WTC11 (cell line): Measurements from ENCODE around the gene GZMM. TPM values are rescaled to one million over a fixed set of nuclear protein-coding genes. Genes with fewer than 3 reads are reported as not detected.
A peak's percentile ranks its signal among the peaks of the same experiment; 100 is the strongest.

Experiments
- ATAC-seq: fragments of 200-7000 bp; cut with Tn5 transposase; 2 replicates; pipeline ENCODE4 v1.10.0; 2021; ENCODE audit warnings: mild to moderate bottlenecking, moderate library complexity
- CTCF ChIA-PET: fragments of 300-600 bp; sonication (Branson Sonifier 250); formaldehyde crosslinking; loops from one replicate; lab custom pipeline; 2021; ENCODE audit warnings: antibody characterized with exemption; lab: Charles Lee
- POLR2A ChIA-PET: fragments of 350-600 bp; sonication (Branson Sonifier 250); formaldehyde crosslinking; loops from one replicate; lab custom pipeline; 2021; ENCODE audit warnings: antibody characterized with exemption; lab: Charles Lee
- DNase-seq: peaks from one replicate; pipeline ENCODE4 v3.0.0; 2021; ENCODE audit warnings: low spot score
- H3K27ac Mint-ChIP-seq: 2 replicates; pipeline ENCODE4 v1.8.0; 2021; ENCODE audit warnings: mixed read lengths
- H3K27me3 Mint-ChIP-seq: 2 replicates; pipeline ENCODE4 v1.8.0; 2021; ENCODE audit warnings: low read depth, mild to moderate bottlenecking, moderate library complexity, mixed read lengths
- H3K36me3 Mint-ChIP-seq: 2 replicates; pipeline ENCODE4 v1.8.0; 2021; ENCODE audit warnings: mixed read lengths
- H3K4me1 Mint-ChIP-seq: 2 replicates; pipeline ENCODE4 v1.8.0; 2022; ENCODE audit warnings: mixed read lengths
- H3K4me3 Mint-ChIP-seq: 2 replicates; pipeline ENCODE4 v1.8.0; 2021; ENCODE audit warnings: mild to moderate bottlenecking, moderate library complexity, mixed read lengths
- H3K9me3 Mint-ChIP-seq: 2 replicates; pipeline ENCODE4 v1.8.0; 2021; ENCODE audit warnings: mixed read lengths
- CBFB ChIP-seq: sonication (generic); formaldehyde crosslinking; IDR thresholded peaks from 2 replicates; pipeline ENCODE4 v1.8.1; 2022; ENCODE audit warnings: mild to moderate bottlenecking, low read depth, missing genetic modification reagents
- CREB1 ChIP-seq: sonication (generic); formaldehyde crosslinking; IDR thresholded peaks from 2 replicates; pipeline ENCODE4 v1.8.0; 2023; ENCODE audit warnings: mild to moderate bottlenecking, missing genetic modification reagents
- FOXJ3 ChIP-seq: sonication (generic); formaldehyde crosslinking; IDR thresholded peaks from 2 replicates; pipeline ENCODE4 v1.9.0; 2021; ENCODE audit warnings: missing genetic modification reagents, mild to moderate bottlenecking, borderline replicate concordance
- FOXK1 ChIP-seq: sonication (generic); formaldehyde crosslinking; IDR thresholded peaks from 2 replicates; pipeline ENCODE4 v1.8.0; 2022; ENCODE audit warnings: mild to moderate bottlenecking, moderate library complexity, missing genetic modification reagents
- GABPB1 ChIP-seq: sonication (generic); formaldehyde crosslinking; IDR thresholded peaks from 2 replicates; pipeline ENCODE4 v1.8.1; 2023; ENCODE audit warnings: mild to moderate bottlenecking, missing genetic modification reagents
- IRF2 ChIP-seq: sonication (generic); formaldehyde crosslinking; IDR thresholded peaks from 2 replicates; pipeline ENCODE4 v1.8.0; 2022; ENCODE audit warnings: low read depth, missing genetic modification reagents, borderline replicate concordance
- JAZF1 ChIP-seq: fragments of 250-450 bp; sonication (Bioruptor Pico); IDR thresholded peaks from 2 replicates; pipeline ENCODE4 v1.9.0; 2021; ENCODE audit warnings: moderate library complexity, mild to moderate bottlenecking, inconsistent platforms
- NFYB ChIP-seq: sonication (generic); formaldehyde crosslinking; conservative IDR thresholded peaks from 2 replicates; pipeline ENCODE4 v1.8.0; 2022; ENCODE audit warnings: low read depth, missing genetic modification reagents
- NR3C1 ChIP-seq: sonication (generic); formaldehyde crosslinking; conservative IDR thresholded peaks from 2 replicates; pipeline ENCODE4 v1.8.1; 2023; ENCODE audit warnings: low read depth, mild to moderate bottlenecking, missing genetic modification reagents
- OVOL2 ChIP-seq: fragments of 250-450 bp; sonication (Bioruptor Pico); IDR thresholded peaks from 2 replicates; pipeline ENCODE4 v1.9.0; 2021; ENCODE audit warnings: mild to moderate bottlenecking, borderline replicate concordance
- SMAD3 ChIP-seq: sonication (generic); formaldehyde crosslinking; IDR thresholded peaks from 2 replicates; pipeline ENCODE4 v1.8.0; 2022; ENCODE audit warnings: missing genetic modification reagents, mild to moderate bottlenecking, borderline replicate concordance
- SMAD4 ChIP-seq: sonication (generic); formaldehyde crosslinking; IDR thresholded peaks from 2 replicates; pipeline ENCODE4 v1.8.0; 2022; ENCODE audit warnings: mild to moderate bottlenecking, missing genetic modification reagents
- SP1 ChIP-seq: sonication (generic); formaldehyde crosslinking; conservative IDR thresholded peaks from 2 replicates; pipeline ENCODE4 v1.8.1; 2022; ENCODE audit warnings: missing genetic modification reagents
- TEAD1 ChIP-seq: sonication (generic); formaldehyde crosslinking; IDR thresholded peaks from 2 replicates; pipeline ENCODE4 v1.8.0; 2022; ENCODE audit warnings: mild to moderate bottlenecking, missing genetic modification reagents
- ZNF219 ChIP-seq: sonication (generic); formaldehyde crosslinking; IDR thresholded peaks from 2 replicates; pipeline ENCODE4 v1.8.0; 2023; ENCODE audit warnings: missing genetic modification reagents, mild to moderate bottlenecking, borderline replicate concordance
- ZNF232 ChIP-seq: sonication (generic); formaldehyde crosslinking; IDR thresholded peaks from 2 replicates; pipeline ENCODE4 v1.8.0; 2022; ENCODE audit warnings: mild to moderate bottlenecking, missing genetic modification reagents
- ZNF317 ChIP-seq: sonication (generic); formaldehyde crosslinking; IDR thresholded peaks from 2 replicates; pipeline ENCODE4 v1.8.1; 2023; ENCODE audit warnings: low read depth, mild to moderate bottlenecking, moderate library complexity, missing genetic modification reagents, borderline replicate concordance
- total RNA-seq: library from RNA; stranded (reverse); gene quantifications from 3 replicates; pipeline ENCODE4 v1.2.3, GENCODE V29; 2021
- TF ChIP-seq, protein P1 (sequence below): fragments of 250-450 bp; sonication (Bioruptor Pico); IDR thresholded peaks from 2 replicates; pipeline ENCODE4 v1.9.0; 2021; ENCODE audit warnings: mild to moderate bottlenecking
- TF ChIP-seq, protein P2 (sequence below): sonication (generic); formaldehyde crosslinking; IDR thresholded peaks from 2 replicates; pipeline ENCODE4 v1.8.1; 2023; ENCODE audit warnings: mild to moderate bottlenecking, moderate library complexity, missing genetic modification reagents
- TF ChIP-seq, protein P3 (sequence below): sonication (generic); formaldehyde crosslinking; IDR thresholded peaks from 2 replicates; pipeline ENCODE4 v1.8.0; 2022; ENCODE audit warnings: mild to moderate bottlenecking, missing genetic modification reagents
- TF ChIP-seq, protein P4 (sequence below): sonication (generic); formaldehyde crosslinking; IDR thresholded peaks from 2 replicates; pipeline ENCODE4 v1.8.1; 2023; ENCODE audit warnings: mild to moderate bottlenecking, missing genetic modification reagents
- TF ChIP-seq, protein P5 (sequence below): sonication (generic); formaldehyde crosslinking; IDR thresholded peaks from 2 replicates; pipeline ENCODE4 v1.8.1; 2022; ENCODE audit warnings: low read depth, missing genetic modification reagents, borderline replicate concordance

Gene GZMM
- total RNA-seq, 1 experiment from 2014 or later, result 0.68 TPM

DNA sequence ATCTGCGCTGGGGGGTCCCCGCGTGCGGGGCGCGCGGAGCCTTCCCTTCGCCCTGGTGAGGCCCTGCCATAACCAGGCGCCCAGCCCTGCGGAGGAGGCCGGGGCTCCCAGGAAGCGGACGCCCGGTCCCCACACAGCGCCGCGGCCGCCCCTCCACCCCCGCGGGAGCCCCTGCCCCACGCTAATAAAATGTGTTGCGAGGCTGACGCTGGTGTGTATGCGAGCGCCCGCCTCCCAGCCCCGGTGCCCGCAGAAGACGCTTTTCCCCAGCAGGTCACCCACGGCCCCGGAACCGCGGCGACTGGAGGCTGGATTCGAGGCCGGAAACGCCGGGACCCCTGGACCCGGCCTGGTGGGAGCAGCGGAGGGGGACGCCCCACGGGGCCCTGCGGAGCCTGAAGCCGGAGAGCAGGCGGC lies 24.4 kb upstream of the GZMM start (continued):
- TF ChIP-seq FOXK1 (CRISPR knock-in tag) (no peak), SP1 (CRISPR knock-in tag) (no peak), CREB1 (CRISPR knock-in tag) (no peak), NR3C1 (no peak), CBFB (CRISPR knock-in tag) (no peak)

DNA sequence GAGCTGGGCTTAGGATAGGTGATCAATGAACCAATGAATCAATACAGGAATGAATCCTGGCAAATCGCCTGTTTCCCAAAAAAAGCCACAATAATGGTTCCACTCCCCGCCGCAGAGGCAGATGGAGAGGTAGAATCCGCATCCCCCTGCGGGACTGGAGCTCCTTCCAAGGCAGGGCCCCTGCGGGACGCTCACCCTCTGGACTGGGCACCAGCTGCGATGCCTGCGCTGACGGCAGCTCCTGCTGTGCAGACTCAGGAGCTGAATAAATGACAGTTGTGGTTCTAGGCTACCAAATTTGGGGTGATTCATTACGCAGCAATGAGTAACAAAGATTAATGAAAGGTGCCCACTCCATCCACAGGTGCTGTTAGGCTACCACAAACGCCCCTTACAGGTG lies 21.1 kb upstream of the GZMM start:
- H3K27ac Mint-ChIP-seq, result no peak overlapping the region
- no peak for TF ChIP-seq SMAD3 (CRISPR knock-in tag)
- TF ChIP-seq, all 79 proteins: peak for 0
- ChIA-PET CTCF (interaction anchor here (0.8 to 3.5 kb wide), 3 partner anchors 10 to 27 kb away, joined by 3 to 29 read pairs (median 5); no protein-coding TSS in a partner anchor), POLR2A (no interaction called here)
- H3K27me3 Mint-ChIP-seq, result peaks cover 31% of the 10 kb centered on the region
- no peak for ATAC-seq
- H3K4me1 Mint-ChIP-seq, result peaks cover 8% of the 10 kb centered on the region
- no peak overlapping the region for H3K4me3 Mint-ChIP-seq
- DNase-seq, result no peak
- peaks cover 10% of the 10 kb centered on the region for H3K36me3 Mint-ChIP-seq
- H3K9me3 Mint-ChIP-seq, result peaks cover 9% of the 10 kb centered on the region

DNA sequence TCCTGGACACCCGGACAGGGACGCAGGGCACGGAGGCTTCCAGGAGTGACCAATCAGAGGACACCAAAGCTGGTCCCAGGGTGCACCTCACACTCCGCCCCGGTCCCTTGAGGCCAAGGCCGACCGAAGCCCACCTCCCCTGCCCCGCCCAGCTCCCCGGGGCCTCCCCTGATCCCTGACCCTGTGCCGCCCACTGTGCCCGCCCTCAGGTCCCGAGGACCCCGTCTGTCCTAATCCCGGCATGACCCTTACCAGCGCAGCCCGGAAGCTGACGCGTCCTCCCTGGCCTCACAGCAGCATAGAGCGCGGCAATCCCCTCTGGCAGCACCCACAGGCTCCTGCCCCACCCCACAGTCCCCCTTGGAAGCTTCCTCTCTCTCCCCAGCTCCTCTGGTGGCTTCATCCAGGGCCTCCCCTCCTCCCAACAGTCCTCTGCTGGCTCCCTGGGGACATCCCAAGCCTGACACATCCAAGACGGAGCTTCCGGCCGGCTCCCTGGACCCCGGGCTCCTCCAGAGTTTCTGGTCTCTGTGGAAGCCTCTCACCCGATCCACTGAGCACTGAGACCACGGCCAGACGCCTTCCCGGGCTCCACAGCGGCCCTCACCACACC lies 19.7 kb upstream of the GZMM start:
- POLR2A ChIA-PET, result interaction anchor here (0.7 kb wide), 1 partner anchor 25 kb away, joined by 3 read pairs; no protein-coding TSS in a partner anchor
- peaks cover 8% of the 10 kb centered on the region for H3K4me1 Mint-ChIP-seq
- H3K9me3 Mint-ChIP-seq, result peaks cover 9% of the 10 kb centered on the region
- peaks cover 10% of the 10 kb centered on the region for H3K36me3 Mint-ChIP-seq
- H3K4me3 Mint-ChIP-seq, result no peak overlapping the region
- ATAC-seq (no peak), DNase-seq (no peak)
- no peak overlapping the region for H3K27ac Mint-ChIP-seq
- CTCF ChIA-PET, result interaction anchor here (1.7 to 3.5 kb wide), 2 partner anchors 14 to 18 kb away, joined by 10 to 16 read pairs; no protein-coding TSS in a partner anchor
- TF ChIP-seq ZNF219 (CRISPR knock-in tag), result no peak
- TF ChIP-seq GABPB1 (CRISPR knock-in tag), result peak; percentile 39; the same call in 1 of the 2 replicates
- no peak for TF ChIP-seq SMAD3 (CRISPR knock-in tag)
- TF ChIP-seq, protein P1, sequence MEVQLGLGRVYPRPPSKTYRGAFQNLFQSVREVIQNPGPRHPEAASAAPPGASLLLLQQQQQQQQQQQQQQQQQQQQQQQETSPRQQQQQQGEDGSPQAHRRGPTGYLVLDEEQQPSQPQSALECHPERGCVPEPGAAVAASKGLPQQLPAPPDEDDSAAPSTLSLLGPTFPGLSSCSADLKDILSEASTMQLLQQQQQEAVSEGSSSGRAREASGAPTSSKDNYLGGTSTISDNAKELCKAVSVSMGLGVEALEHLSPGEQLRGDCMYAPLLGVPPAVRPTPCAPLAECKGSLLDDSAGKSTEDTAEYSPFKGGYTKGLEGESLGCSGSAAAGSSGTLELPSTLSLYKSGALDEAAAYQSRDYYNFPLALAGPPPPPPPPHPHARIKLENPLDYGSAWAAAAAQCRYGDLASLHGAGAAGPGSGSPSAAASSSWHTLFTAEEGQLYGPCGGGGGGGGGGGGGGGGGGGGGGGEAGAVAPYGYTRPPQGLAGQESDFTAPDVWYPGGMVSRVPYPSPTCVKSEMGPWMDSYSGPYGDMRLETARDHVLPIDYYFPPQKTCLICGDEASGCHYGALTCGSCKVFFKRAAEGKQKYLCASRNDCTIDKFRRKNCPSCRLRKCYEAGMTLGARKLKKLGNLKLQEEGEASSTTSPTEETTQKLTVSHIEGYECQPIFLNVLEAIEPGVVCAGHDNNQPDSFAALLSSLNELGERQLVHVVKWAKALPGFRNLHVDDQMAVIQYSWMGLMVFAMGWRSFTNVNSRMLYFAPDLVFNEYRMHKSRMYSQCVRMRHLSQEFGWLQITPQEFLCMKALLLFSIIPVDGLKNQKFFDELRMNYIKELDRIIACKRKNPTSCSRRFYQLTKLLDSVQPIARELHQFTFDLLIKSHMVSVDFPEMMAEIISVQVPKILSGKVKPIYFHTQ (CRISPR knock-in tag), result no peak
- TF ChIP-seq, protein P2, sequence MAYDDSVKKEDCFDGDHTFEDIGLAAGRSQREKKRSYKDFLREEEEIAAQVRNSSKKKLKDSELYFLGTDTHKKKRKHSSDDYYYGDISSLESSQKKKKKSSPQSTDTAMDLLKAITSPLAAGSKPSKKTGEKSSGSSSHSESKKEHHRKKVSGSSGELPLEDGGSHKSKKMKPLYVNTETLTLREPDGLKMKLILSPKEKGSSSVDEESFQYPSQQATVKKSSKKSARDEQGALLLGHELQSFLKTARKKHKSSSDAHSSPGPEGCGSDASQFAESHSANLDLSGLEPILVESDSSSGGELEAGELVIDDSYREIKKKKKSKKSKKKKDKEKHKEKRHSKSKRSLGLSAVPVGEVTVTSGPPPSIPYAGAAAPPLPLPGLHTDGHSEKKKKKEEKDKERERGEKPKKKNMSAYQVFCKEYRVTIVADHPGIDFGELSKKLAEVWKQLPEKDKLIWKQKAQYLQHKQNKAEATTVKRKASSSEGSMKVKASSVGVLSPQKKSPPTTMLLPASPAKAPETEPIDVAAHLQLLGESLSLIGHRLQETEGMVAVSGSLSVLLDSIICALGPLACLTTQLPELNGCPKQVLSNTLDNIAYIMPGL (CRISPR knock-in tag), result no peak
- H3K27me3 Mint-ChIP-seq, result peaks cover 39% of the 10 kb centered on the region

DNA sequence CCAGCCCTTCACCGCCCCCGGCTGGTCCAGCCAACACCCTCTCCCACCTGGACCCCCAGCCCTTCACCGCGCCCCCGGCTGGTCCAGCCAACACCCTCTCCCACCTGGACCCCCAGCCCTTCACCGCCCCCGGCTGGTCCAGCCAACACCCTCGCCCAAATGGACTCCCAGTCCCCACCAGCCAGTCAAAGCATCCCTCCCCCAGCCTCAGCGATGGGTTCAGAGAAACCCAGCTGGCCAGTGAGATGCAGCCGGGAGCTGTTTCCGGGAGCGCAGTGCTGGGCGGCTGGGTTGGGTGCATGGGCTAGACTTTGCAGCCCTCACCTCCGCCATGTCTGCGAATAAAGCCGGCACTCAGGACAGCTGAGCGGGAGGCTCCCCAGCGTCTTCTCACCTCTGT lies 18.8 kb upstream of the GZMM start:
- H3K9me3 Mint-ChIP-seq, result peaks cover 9% of the 10 kb centered on the region
- ATAC-seq (no peak; the same call in 1 of the 2 replicates), DNase-seq (no peak)
- H3K27ac Mint-ChIP-seq, result no peak overlapping the region
- H3K4me1 Mint-ChIP-seq, result peaks cover 8% of the 10 kb centered on the region
- POLR2A ChIA-PET, result no interaction called here
- no peak overlapping the region for H3K4me3 Mint-ChIP-seq
- CTCF ChIA-PET, result interaction anchor here (1.0 to 3.5 kb wide), 3 partner anchors 15 to 141 kb away, joined by 3 to 16 read pairs (median 10); no protein-coding TSS in a partner anchor
- H3K27me3 Mint-ChIP-seq, result peaks cover 36% of the 10 kb centered on the region
- H3K36me3 Mint-ChIP-seq, result peaks cover 8% of the 10 kb centered on the region
- TF ChIP-seq ZNF317 (CRISPR knock-in tag), result no peak
- no peak for TF ChIP-seq FOXJ3 (CRISPR knock-in tag)
- TF ChIP-seq, protein P3, sequence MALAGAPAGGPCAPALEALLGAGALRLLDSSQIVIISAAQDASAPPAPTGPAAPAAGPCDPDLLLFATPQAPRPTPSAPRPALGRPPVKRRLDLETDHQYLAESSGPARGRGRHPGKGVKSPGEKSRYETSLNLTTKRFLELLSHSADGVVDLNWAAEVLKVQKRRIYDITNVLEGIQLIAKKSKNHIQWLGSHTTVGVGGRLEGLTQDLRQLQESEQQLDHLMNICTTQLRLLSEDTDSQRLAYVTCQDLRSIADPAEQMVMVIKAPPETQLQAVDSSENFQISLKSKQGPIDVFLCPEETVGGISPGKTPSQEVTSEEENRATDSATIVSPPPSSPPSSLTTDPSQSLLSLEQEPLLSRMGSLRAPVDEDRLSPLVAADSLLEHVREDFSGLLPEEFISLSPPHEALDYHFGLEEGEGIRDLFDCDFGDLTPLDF (CRISPR knock-in tag), result no peak
- TF ChIP-seq, protein P4, sequence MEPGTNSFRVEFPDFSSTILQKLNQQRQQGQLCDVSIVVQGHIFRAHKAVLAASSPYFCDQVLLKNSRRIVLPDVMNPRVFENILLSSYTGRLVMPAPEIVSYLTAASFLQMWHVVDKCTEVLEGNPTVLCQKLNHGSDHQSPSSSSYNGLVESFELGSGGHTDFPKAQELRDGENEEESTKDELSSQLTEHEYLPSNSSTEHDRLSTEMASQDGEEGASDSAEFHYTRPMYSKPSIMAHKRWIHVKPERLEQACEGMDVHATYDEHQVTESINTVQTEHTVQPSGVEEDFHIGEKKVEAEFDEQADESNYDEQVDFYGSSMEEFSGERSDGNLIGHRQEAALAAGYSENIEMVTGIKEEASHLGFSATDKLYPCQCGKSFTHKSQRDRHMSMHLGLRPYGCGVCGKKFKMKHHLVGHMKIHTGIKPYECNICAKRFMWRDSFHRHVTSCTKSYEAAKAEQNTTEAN (CRISPR knock-in tag), result no peak
- TF ChIP-seq OVOL2, result no peak
- TF ChIP-seq, protein P5, sequence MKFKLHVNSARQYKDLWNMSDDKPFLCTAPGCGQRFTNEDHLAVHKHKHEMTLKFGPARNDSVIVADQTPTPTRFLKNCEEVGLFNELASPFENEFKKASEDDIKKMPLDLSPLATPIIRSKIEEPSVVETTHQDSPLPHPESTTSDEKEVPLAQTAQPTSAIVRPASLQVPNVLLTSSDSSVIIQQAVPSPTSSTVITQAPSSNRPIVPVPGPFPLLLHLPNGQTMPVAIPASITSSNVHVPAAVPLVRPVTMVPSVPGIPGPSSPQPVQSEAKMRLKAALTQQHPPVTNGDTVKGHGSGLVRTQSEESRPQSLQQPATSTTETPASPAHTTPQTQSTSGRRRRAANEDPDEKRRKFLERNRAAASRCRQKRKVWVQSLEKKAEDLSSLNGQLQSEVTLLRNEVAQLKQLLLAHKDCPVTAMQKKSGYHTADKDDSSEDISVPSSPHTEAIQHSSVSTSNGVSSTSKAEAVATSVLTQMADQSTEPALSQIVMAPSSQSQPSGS (CRISPR knock-in tag), result no peak
- TF ChIP-seq NFYB (CRISPR knock-in tag), result no peak
- no peak for TF ChIP-seq TEAD1 (CRISPR knock-in tag)
- no peak for TF ChIP-seq SMAD4 (CRISPR knock-in tag)
- no peak for TF ChIP-seq IRF2 (CRISPR knock-in tag)
- no peak for TF ChIP-seq ZNF232 (CRISPR knock-in tag)
- TF ChIP-seq JAZF1 (CRISPR knock-in tag), result no peak
- TF ChIP-seq FOXK1 (CRISPR knock-in tag), result no peak
